GM15510 (cell line): Measurements from ENCODE around the gene YPEL1.
A peak's percentile ranks its signal among the peaks of the same experiment; 100 is the strongest.

Experiments
- POLR2A ChIP-seq: IDR thresholded peaks from 3 replicates; pipeline ENCODE4 v1.6.1; 2011; ENCODE audit warnings: borderline replicate concordance; ENCODE audit not compliant: insufficient read length; ENCODE audit errors: extremely low read depth

The YPEL1 gene

GRCh38 chr22:21735200-21736083 lies at the start of gene YPEL1:
Gene YPEL1 (minus strand): TSS chr22:21735794. CDS start chr22:21710744, 25,050 bp downstream.
- peak; percentile 35 for TF ChIP-seq POLR2A

- no peak for TF ChIP-seq POLR2A
Measured at GRCh38 chr22:21780259-21780658, 44.7 kb upstream of the YPEL1 start.

GRCh38 chr22:21779444-21779843 lies 43.9 kb upstream of the YPEL1 start:
- TF ChIP-seq POLR2A, result no peak

GRCh38 chr22:21778705-21779363 lies 43.2 kb upstream of the YPEL1 start:
- no peak for TF ChIP-seq POLR2A

GRCh38 chr22:21771631-21771976 lies 36.0 kb upstream of the YPEL1 start:
- no peak for TF ChIP-seq POLR2A

GRCh38 chr22:21768435-21768834 lies 32.8 kb upstream of the YPEL1 start:
- no peak for TF ChIP-seq POLR2A

- TF ChIP-seq POLR2A, result no peak
Measured at GRCh38 chr22:21766691-21767462, 31.3 kb upstream of the YPEL1 start.

- no peak for TF ChIP-seq POLR2A
Measured at GRCh38 chr22:21765909-21766529, 30.4 kb upstream of the YPEL1 start.

GRCh38 chr22:21764038-21764804 lies 28.6 kb upstream of the YPEL1 start:
- TF ChIP-seq POLR2A, result no peak

GRCh38 chr22:21762712-21763581 lies 27.4 kb upstream of the YPEL1 start:
- TF ChIP-seq POLR2A, result no peak

- no peak for TF ChIP-seq POLR2A
Measured at GRCh38 chr22:21761994-21762680, 26.5 kb upstream of the YPEL1 start.

- TF ChIP-seq POLR2A, result no peak
Measured at GRCh38 chr22:21761086-21761485, 25.5 kb upstream of the YPEL1 start.

- TF ChIP-seq POLR2A, result no peak
Measured at GRCh38 chr22:21760640-21761039, 25.0 kb upstream of the YPEL1 start.
